Thyroid gland (tissue), 4 donors: ENCODE measurements around the gene PDGFB. TPM values are rescaled to one million over a fixed set of nuclear protein-coding genes. Genes with fewer than 3 reads are reported as not detected.

Experiments used
- DNase-seq, 2 donors: peaks; one replicate each; pipeline ENCODE4 v3.0.0-alpha.2; 2019
- H3K27ac ChIP-seq, 3 donors: fragments of 200-600 bp; sonication (generic); 1 replicate in 2 of 3; 2 replicates in 1 of 3; pipeline ENCODE4 v1.5.1; 2016 to 2019; ENCODE audit warnings: mild to moderate bottlenecking in 1 of 3, moderate library complexity in 1 of 3
- H3K27me3 ChIP-seq: fragments of 200-600 bp; sonication (generic); one replicate; pipeline ENCODE4 v1.5.1; 2019
- H3K36me3 ChIP-seq, 2 donors: fragments of 200-600 bp; sonication (generic); one replicate each; pipeline ENCODE4 v1.5.1; 2016 to 2019
- H3K4me1 ChIP-seq, 2 donors: fragments of 200-600 bp; sonication (generic); one replicate each; pipeline ENCODE4 v1.5.1; 2017 to 2019
- H3K4me3 ChIP-seq, 3 donors: fragments of 200-600 bp; sonication (generic); replicated peaks in 1 of 3; 1 replicate in 2 of 3; 2 replicates in 1 of 3; pipeline ENCODE4 v1.5.1; 2016; ENCODE audit warnings: mild to moderate bottlenecking in 1 of 3
- H3K9me3 ChIP-seq: fragments of 200-600 bp; sonication (generic); one replicate; pipeline ENCODE4 v1.5.1; 2017
- CTCF ChIP-seq, 6 experiments: fragments of 200-600 bp in 3 of 6; fragments of 450-650 bp in 3 of 6; sonication (generic) in 3 of 6; IDR thresholded peaks; one replicate each; pipeline ENCODE4 v1.5.1; 2016 to 2019; ENCODE audit warnings: antibody characterized with exemption in 6 of 6, mild to moderate bottlenecking in 2 of 6, inconsistent platforms in 1 of 6, moderate library complexity in 1 of 6
- POLR2A ChIP-seq, 2 donors: fragments of 450-650 bp; IDR thresholded peaks; one replicate each; pipeline ENCODE4 v1.6.1; 2017; ENCODE audit warnings: antibody characterized with exemption in 2 of 2, mild to moderate bottlenecking in 2 of 2, moderate library complexity in 1 of 2
- WGBS, 2 donors: methylation state at CpG; one replicate each; pipeline ENCODE4 v1.1.5; 2017; 5-methylcytosine and 5-hydroxymethylcytosine counted together
- intact Hi-C: fragments of 100-400 bp; cut with DNase I; formaldehyde crosslinking; loops from one replicate; pipeline ENCODE4 v1.15.1; 2023
- total RNA-seq, 4 donors: library from RNA; depleted of rRNA; stranded (reverse); fragments of >200 nt; gene quantifications; one replicate each; pipeline ENCODE4 v1.2.3, GENCODE V29; 2016

PDGFB gene
- total RNA-seq, 4 donors from 2014 or later = 3.6 to 10.5 (median 3.9) TPM

DNA sequence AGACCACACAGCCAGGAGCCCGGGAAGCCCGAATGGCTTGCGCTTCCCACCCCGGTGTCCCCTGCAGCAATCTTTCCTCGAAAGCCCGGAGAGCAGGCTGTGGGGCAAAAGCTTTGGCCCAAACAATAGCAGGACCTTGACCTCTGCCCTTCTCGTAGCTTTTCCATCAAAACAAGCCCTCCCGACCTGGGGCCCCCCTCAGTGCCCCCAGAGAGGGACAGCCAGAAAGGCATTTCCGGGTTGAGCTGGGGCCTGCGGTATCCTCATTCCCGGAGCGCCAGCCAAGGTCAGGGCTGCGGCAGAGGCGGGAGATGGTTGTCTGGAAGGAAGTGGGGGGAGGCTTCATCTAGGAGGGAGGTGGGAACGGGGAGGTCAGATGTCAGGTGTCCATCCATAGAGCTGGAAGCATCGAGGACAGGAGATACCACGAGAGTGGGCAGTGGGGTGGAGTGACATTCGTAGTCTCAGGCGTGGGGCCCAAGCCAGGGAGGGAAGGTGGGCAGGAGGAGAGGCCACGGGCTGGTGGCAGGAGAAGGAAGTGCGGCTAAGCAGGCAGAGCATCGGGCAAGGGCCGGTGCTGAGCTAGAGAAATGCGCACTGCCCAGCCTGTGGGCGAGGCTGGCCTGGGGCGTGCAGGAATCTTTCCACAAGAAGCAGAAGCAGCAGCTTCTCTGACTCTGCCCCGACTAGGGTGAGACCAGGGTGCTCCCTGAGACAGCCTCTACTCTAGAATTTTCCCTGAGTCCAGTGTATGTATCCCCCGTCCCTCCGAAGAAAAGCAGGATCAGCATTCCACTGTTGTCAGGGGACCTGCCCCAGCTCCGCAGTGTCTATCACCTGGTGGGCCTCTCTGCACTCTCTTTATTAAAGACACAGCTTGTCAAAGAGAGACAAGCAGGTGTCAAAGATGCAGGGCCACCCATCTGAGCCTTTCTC lies 14.3 kb downstream of the PDGFB start:
- 69 to 74% methylated on average over 30 of the region's 30 CpGs for WGBS, 2 donors
- intact Hi-C loops = loop anchor here (10.0 kb wide), 2 partner anchors 56 to 84 kb away; partner anchors contain the start of gene RPL3
- Histone ChIP-seq H3K4me1 (peaks cover 9 to 27% of the 10 kb centered on the region in 2 donors), H3K27me3 (no peaks in the 10 kb centered on the region), H3K27ac (peak overlapping the region in 1 of 3 donors; percentile 17), H3K9me3 (no peaks in the 10 kb centered on the region), H3K4me3 (no peak overlapping the region), H3K36me3 (peaks cover 0 to 3% of the 10 kb centered on the region in 2 donors)
- no peak for TF ChIP-seq POLR2A (IDR thresholded peaks at IDR 0.05)
- TF ChIP-seq CTCF (IDR thresholded peaks at IDR 0.05) = no peak
- DNase-seq = no peak

DNA sequence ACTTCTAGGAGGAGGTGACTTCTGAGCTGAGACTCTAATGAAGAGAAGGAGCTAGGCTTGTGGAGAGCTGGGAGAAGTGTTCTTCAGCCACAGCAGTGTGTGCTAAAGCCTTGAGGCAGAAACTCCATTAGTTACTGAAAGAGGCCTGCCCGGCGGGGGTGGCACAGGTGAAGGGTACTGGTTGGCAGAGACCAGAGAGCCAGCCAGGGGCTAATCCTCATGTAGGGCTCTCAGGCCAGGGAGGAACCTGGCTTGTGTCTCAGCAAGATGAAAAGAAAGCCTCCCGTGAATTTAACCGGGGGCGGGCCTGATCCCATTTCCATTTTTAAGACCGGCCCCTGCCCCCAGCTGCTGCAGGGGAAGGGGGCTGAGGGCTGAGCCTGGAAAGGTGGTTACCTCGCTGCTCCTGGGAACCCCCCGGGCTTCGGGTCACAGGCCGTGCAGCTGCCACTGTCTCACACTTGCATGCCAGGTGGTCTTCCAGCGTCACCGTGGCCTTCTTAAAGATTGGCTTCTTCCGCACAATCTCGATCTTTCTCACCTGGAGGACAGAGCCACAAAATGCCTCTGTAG lies 15.0 kb downstream of the PDGFB start:
- Histone ChIP-seq H3K27ac (no peak overlapping the region), H3K4me1 (peaks cover 1 to 20% of the 10 kb centered on the region in 2 donors), H3K9me3 (no peaks in the 10 kb centered on the region), H3K27me3 (no peaks in the 10 kb centered on the region), H3K4me3 (no peak overlapping the region), H3K36me3 (peaks cover 0 to 6% of the 10 kb centered on the region in 2 donors)
- intact Hi-C loops = loop anchor here (10.0 kb wide), 2 partner anchors 55 to 85 kb away; partner anchors contain the start of gene RPL3
- no peak for TF ChIP-seq POLR2A (IDR thresholded peaks at IDR 0.05)
- no peak for TF ChIP-seq CTCF (IDR thresholded peaks at IDR 0.05)
- 88 to 91% methylated on average over 12 to 14 of the region's 14 CpGs for WGBS, 2 donors
- DNase-seq = no peak

- TF ChIP-seq CTCF (IDR thresholded peaks at IDR 0.05) = no peak
- no peak for TF ChIP-seq POLR2A (IDR thresholded peaks at IDR 0.05)
- no peak for DNase-seq
- Histone ChIP-seq H3K9me3 (no peaks in the 10 kb centered on the region), H3K4me1 (peaks cover 0 to 15% of the 10 kb centered on the region in 2 donors), H3K4me3 (no peak overlapping the region), H3K27ac (no peak overlapping the region), H3K27me3 (no peaks in the 10 kb centered on the region), H3K36me3 (peaks cover 0 to 6% of the 10 kb centered on the region in 2 donors)
- intact Hi-C loops = no loop called here
- 84% methylated on average over 8 of the region's 8 CpGs for WGBS, 2 donors
Measured at GRCh38 chr22:39229075-39229474, 15.7 kb downstream of the PDGFB start.

- Histone ChIP-seq H3K9me3 (no peaks in the 10 kb centered on the region), H3K4me3 (no peak overlapping the region), H3K27me3 (no peaks in the 10 kb centered on the region), H3K4me1 (peaks cover 0 to 3% of the 10 kb centered on the region in 2 donors), H3K36me3 (peaks cover 0 to 6% of the 10 kb centered on the region in 2 donors), H3K27ac (no peak overlapping the region)
- intact Hi-C loops = no loop called here
- WGBS, 2 donors = 86 to 89% methylated on average over 12 of the region's 12 CpGs
- no peak for DNase-seq
- TF ChIP-seq POLR2A (IDR thresholded peaks at IDR 0.05) (no peak), CTCF (IDR thresholded peaks at IDR 0.05) (no peak)
Measured at GRCh38 chr22:39227542-39228272, 17.1 kb downstream of the PDGFB start.
